Erythroblast (primary cell): ENCODE data around the gene PITHD1.
"Not testable (repeated sequence)": the region's sequence is repeated elsewhere in the genome, so short reads cannot be mapped to it uniquely, and the experiment has no call there.

Experiments used
- DNase-seq, 2 experiments: peaks; one replicate each; lab custom pipeline; 2025; lab: John Stamatoyannopoulos, UW
- GATA1 ChIP-seq: IDR thresholded peaks from 2 replicates; pipeline ENCODE4 v1.6.1; 2011; ENCODE audit warnings: low read depth, mild to moderate bottlenecking, control low read depth, low read length, moderate library complexity
- POLR2A ChIP-seq: IDR thresholded peaks from 2 replicates; pipeline ENCODE4 v1.6.1; 2011; ENCODE audit warnings: mild to moderate bottlenecking, low read length

The PITHD1 gene

GRCh38 chr1:23799255-23799569, 21.0 kb downstream of the PITHD1 start:
- TF ChIP-seq POLR2A (no peak), GATA1 (no peak)
- no peak for DNase-seq

GRCh38 chr1:23799570-23800399, 21.6 kb downstream of the PITHD1 start:
- TF ChIP-seq GATA1 (no peak), POLR2A (peak; percentile 43)
- peak in 1 of 2 experiments; percentile 60 for DNase-seq

GRCh38 chr1:23800400-23801337, 22.5 kb downstream of the PITHD1 start, which contains the start of gene GALE:
Gene GALE, minus strand, starts transcription at chr1:23800754. Its CDS starts 1,747 bp downstream, at chr1:23799007.
- TF ChIP-seq POLR2A: peak; percentile 54
- TF ChIP-seq GATA1: no peak
- DNase-seq: peak; percentile 96 to 98

- DNase-seq: peak in 1 of 2 experiments; percentile 44
- TF ChIP-seq GATA1 (no peak), POLR2A (no peak)
These were observed 23.1 kb downstream of the PITHD1 start for GRCh38 chr1:23801338-23801748.

GRCh38 chr1:23801876-23802275, 23.7 kb downstream of the PITHD1 start:
- DNase-seq: no peak
- no peak for TF ChIP-seq GATA1
- no peak for TF ChIP-seq POLR2A

GRCh38 chr1:23802809-23803342, 24.7 kb downstream of the PITHD1 start:
- DNase-seq: not testable (repeated sequence)

GRCh38 chr1:23803674-23804073, 25.5 kb downstream of the PITHD1 start:
- TF ChIP-seq GATA1 (no peak), POLR2A (no peak)
- DNase-seq: no peak

GRCh38 chr1:23804183-23804835, 26.1 kb downstream of the PITHD1 start:
- TF ChIP-seq GATA1 (no peak), POLR2A (peak; percentile 15)
- DNase-seq: peak in 1 of 2 experiments; percentile 28

GRCh38 chr1:23805025-23805424, 26.8 kb downstream of the PITHD1 start:
- DNase-seq: no peak
- no peak for TF ChIP-seq GATA1
- TF ChIP-seq POLR2A: no peak

- TF ChIP-seq GATA1 (no peak), POLR2A (no peak)
These were observed 28.1 kb downstream of the PITHD1 start for GRCh38 chr1:23806280-23806679.

GRCh38 chr1:23807453-23807852, 29.2 kb downstream of the PITHD1 start:
- TF ChIP-seq POLR2A (no peak), GATA1 (no peak)
- peak in 1 of 2 experiments; percentile 39 for DNase-seq

More at GRCh38 chr1:23806280-23806679, 28.1 kb downstream of the PITHD1 start:
- no peak for DNase-seq

- no peak for TF ChIP-seq GATA1
- no peak for TF ChIP-seq POLR2A
- peak; percentile 89 to 93 for DNase-seq
These were observed 31.5 kb downstream of the PITHD1 start for GRCh38 chr1:23809751-23810171.

GRCh38 chr1:23810818-23811540, 32.8 kb downstream of the PITHD1 start:
- DNase-seq: peak in 1 of 2 experiments; percentile 85

More at GRCh38 chr1:23810818-23811540, 32.8 kb downstream of the PITHD1 start:
- TF ChIP-seq POLR2A: no peak
